ENCODE results near the gene LRSAM1. TPM values are rescaled to one million over a fixed set of nuclear protein-coding genes. Genes with fewer than 3 reads are reported as not detected.

LRSAM1 gene
- total and polyA plus RNA-seq, 2 of the 8 experiments (the other 6 are each of a cell fraction or from before 2014, with no cell fraction given): 9.7 to 18.3 TPM

DNA sequence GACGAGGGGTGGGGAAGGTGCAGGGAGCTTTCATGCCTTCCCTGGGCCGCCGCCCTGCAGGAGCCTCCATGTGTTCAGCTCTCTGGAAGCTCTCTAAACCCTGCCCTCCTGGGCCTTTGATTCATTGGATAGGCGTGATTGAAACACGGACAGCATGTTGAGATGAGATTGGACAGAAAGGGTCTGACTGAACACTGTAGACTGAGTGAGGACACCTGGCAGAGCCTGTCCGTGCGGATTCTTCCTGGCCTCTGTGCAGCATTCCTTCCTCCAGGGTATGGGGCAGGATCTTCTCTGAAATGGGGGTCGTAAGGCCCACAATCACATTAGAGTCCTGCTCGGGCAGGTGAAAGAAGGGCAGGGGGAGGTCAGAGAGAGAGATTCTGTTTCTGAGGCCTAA is 12.9 kb upstream of the LRSAM1 start (continued):
- TF ChIP-seq CREB1 (IDR thresholded peaks at IDR 0.05) (no peak), RAD21 (IDR thresholded peaks at IDR 0.05 in 1 of 2, conservative IDR thresholded peaks at IDR 0.05 in 1 of 2; ENCODE audit: low read depth in 2 of 2, low read length in 2 of 2) (no peak), KDM4A (IDR thresholded peaks at IDR 0.05; ENCODE audit: low read depth, low read length, severe bottlenecking) (no peak), CHD1 (IDR thresholded peaks at IDR 0.05; ENCODE audit: low read depth, low read length) (no peak), SIX5 (IDR thresholded peaks at IDR 0.05; ENCODE audit: low read depth, low read length) (no peak)

Measured in H1 (cell line).